Activated naive CD8-positive, alpha-beta T cell treated with anti-CD3 and anti-CD28 coated beads, Interleukin-2, amount 50 U/mL, for 24 hours (primary cell): ENCODE measurements around the gene CCDC120.

ENCODE experiments used
- ATAC-seq: fragments of 150-1000 bp; cut with Tn5 transposase; one replicate; pipeline ENCODE4 v1.10.0; 2021
- DNase-seq: peaks from one replicate; pipeline ENCODE4 v3.0.0; 2021
- H3K27ac Mint-ChIP-seq: one replicate; pipeline ENCODE4 v1.8.0; 2021; ENCODE audit warnings: mild to moderate bottlenecking, mixed read lengths
- H3K27me3 Mint-ChIP-seq: one replicate; pipeline ENCODE4 v1.8.0; 2021; ENCODE audit warnings: mixed read lengths
- H3K36me3 Mint-ChIP-seq: one replicate; pipeline ENCODE4 v1.8.0; 2021; ENCODE audit warnings: low read depth, mixed read lengths
- H3K4me1 Mint-ChIP-seq: one replicate; pipeline ENCODE4 v1.8.0; 2021; ENCODE audit warnings: mixed read lengths
- H3K4me3 Mint-ChIP-seq: one replicate; pipeline ENCODE4 v1.8.0; 2021; ENCODE audit warnings: mild to moderate bottlenecking, moderate library complexity, mixed read lengths
- H3K9me3 Mint-ChIP-seq: one replicate; pipeline ENCODE4 v1.8.0; 2021; ENCODE audit warnings: mixed read lengths

Gene CCDC120

GRCh38 chrX:49071877-49072711 is 13.3 kb downstream of the CCDC120 start:
- Mint-ChIP-seq H3K9me3 (no peaks in the 10 kb centered on the region), H3K36me3 (peaks cover 2% of the 10 kb centered on the region), H3K4me1 (peaks cover 18% of the 10 kb centered on the region), H3K27me3 (no peaks in the 10 kb centered on the region), H3K27ac (no peak overlapping the region), H3K4me3 (peak overlapping the region; percentile 46)
- ATAC-seq (no peak), DNase-seq (no peak)

GRCh38 chrX:49072712-49073095 is 13.9 kb downstream of the CCDC120 start:
- peaks cover 2% of the 10 kb centered on the region for H3K36me3 Mint-ChIP-seq
- ATAC-seq, result no peak
- no peak for DNase-seq
- H3K9me3 Mint-ChIP-seq, result no peaks in the 10 kb centered on the region
- H3K27me3 Mint-ChIP-seq, result no peaks in the 10 kb centered on the region
- no peak overlapping the region for H3K27ac Mint-ChIP-seq
- peaks cover 18% of the 10 kb centered on the region for H3K4me1 Mint-ChIP-seq
- H3K4me3 Mint-ChIP-seq, result peak overlapping the region; percentile 80

GRCh38 chrX:49073601-49074575 is 15.1 kb downstream of the CCDC120 start, which contains the start of gene PRAF2:
Gene PRAF2 (minus strand): TSS chrX:49074002. CDS start chrX:49073987, 15 bp downstream.
- Mint-ChIP-seq H3K27me3 (no peaks in the 10 kb centered on the region), H3K36me3 (peaks cover 4% of the 10 kb centered on the region)
- ATAC-seq, result peak; percentile 95

GRCh38 chrX:49075347-49075746 is 16.5 kb downstream of the CCDC120 start:
- no peak overlapping the region for H3K27ac Mint-ChIP-seq
- DNase-seq (no peak), ATAC-seq (no peak)
- no peak overlapping the region for H3K4me3 Mint-ChIP-seq
- H3K4me1 Mint-ChIP-seq, result peaks cover 26% of the 10 kb centered on the region
- H3K9me3 Mint-ChIP-seq, result no peaks in the 10 kb centered on the region
- peaks cover 4% of the 10 kb centered on the region for H3K36me3 Mint-ChIP-seq
- no peaks in the 10 kb centered on the region for H3K27me3 Mint-ChIP-seq

More at GRCh38 chrX:49073601-49074575, 15.1 kb downstream of the CCDC120 start, which contains the start of gene PRAF2:
- Mint-ChIP-seq H3K4me1 (peaks cover 20% of the 10 kb centered on the region), H3K4me3 (peak within 1 kb of the TSS; percentile 80), H3K9me3 (no peaks in the 10 kb centered on the region), H3K27ac (peak within 1 kb of the TSS; percentile 67)
- DNase-seq, result peak; percentile 86

- no peak for ATAC-seq
- Mint-ChIP-seq H3K9me3 (no peaks in the 10 kb centered on the region), H3K36me3 (peaks cover 4% of the 10 kb centered on the region), H3K4me3 (no peak overlapping the region), H3K27ac (no peak overlapping the region), H3K27me3 (no peaks in the 10 kb centered on the region), H3K4me1 (peaks cover 23% of the 10 kb centered on the region)
- DNase-seq, result no peak
Measured at GRCh38 chrX:49077941-49078340, 19.1 kb downstream of the CCDC120 start.

- H3K4me3 Mint-ChIP-seq, result peak within 1 kb of the TSS; percentile 86
- peak; percentile 85 for ATAC-seq
- DNase-seq, result peak; percentile 71
- no peaks in the 10 kb centered on the region for H3K9me3 Mint-ChIP-seq
- H3K4me1 Mint-ChIP-seq, result peaks cover 13% of the 10 kb centered on the region
- H3K36me3 Mint-ChIP-seq, result peaks cover 2% of the 10 kb centered on the region
- H3K27me3 Mint-ChIP-seq, result no peaks in the 10 kb centered on the region
- H3K27ac Mint-ChIP-seq, result peak within 1 kb of the TSS; percentile 94
Measured at GRCh38 chrX:49079489-49080428, 21.0 kb downstream of the CCDC120 start, which contains the start of gene WDR45. Gene WDR45 (minus strand): TSS chrX:49079887. CDS start chrX:49078095, 1,792 bp downstream.

GRCh38 chrX:49082271-49082871 is 23.6 kb downstream of the CCDC120 start:
- peaks cover 2% of the 10 kb centered on the region for H3K36me3 Mint-ChIP-seq
- no peaks in the 10 kb centered on the region for H3K9me3 Mint-ChIP-seq
- H3K4me1 Mint-ChIP-seq, result peaks cover 13% of the 10 kb centered on the region
- DNase-seq (no peak), ATAC-seq (no peak)
- H3K4me3 Mint-ChIP-seq, result no peak overlapping the region
- H3K27ac Mint-ChIP-seq, result no peak overlapping the region
- no peaks in the 10 kb centered on the region for H3K27me3 Mint-ChIP-seq

GRCh38 chrX:49089553-49089952 is 30.8 kb downstream of the CCDC120 start:
- Mint-ChIP-seq H3K4me1 (no peaks in the 10 kb centered on the region), H3K4me3 (no peak overlapping the region), H3K9me3 (no peaks in the 10 kb centered on the region), H3K36me3 (no peaks in the 10 kb centered on the region), H3K27ac (no peak overlapping the region), H3K27me3 (no peaks in the 10 kb centered on the region)
- ATAC-seq (no peak), DNase-seq (no peak)

GRCh38 chrX:49096419-49096818 is 37.6 kb downstream of the CCDC120 start:
- no peak overlapping the region for H3K27ac Mint-ChIP-seq
- no peaks in the 10 kb centered on the region for H3K9me3 Mint-ChIP-seq
- peaks cover 3% of the 10 kb centered on the region for H3K4me1 Mint-ChIP-seq
- DNase-seq, result no peak
- H3K4me3 Mint-ChIP-seq, result no peak overlapping the region
- no peak for ATAC-seq
- no peaks in the 10 kb centered on the region for H3K36me3 Mint-ChIP-seq
- H3K27me3 Mint-ChIP-seq, result no peaks in the 10 kb centered on the region

- peak overlapping the region; percentile 87 for H3K4me3 Mint-ChIP-seq
- peaks cover 6% of the 10 kb centered on the region for H3K4me1 Mint-ChIP-seq
- no peaks in the 10 kb centered on the region for H3K9me3 Mint-ChIP-seq
- H3K27ac Mint-ChIP-seq, result peak overlapping the region; percentile 88
- H3K36me3 Mint-ChIP-seq, result no peaks in the 10 kb centered on the region
- ATAC-seq (peak; percentile 93), DNase-seq (peak; percentile 85)
- no peaks in the 10 kb centered on the region for H3K27me3 Mint-ChIP-seq
Measured at GRCh38 chrX:49100704-49101628, 42.2 kb downstream of the CCDC120 start.

GRCh38 chrX:49101629-49101984 is 42.8 kb downstream of the CCDC120 start:
- ATAC-seq (no peak), DNase-seq (no peak)
- Mint-ChIP-seq H3K9me3 (no peaks in the 10 kb centered on the region), H3K27me3 (no peaks in the 10 kb centered on the region), H3K36me3 (no peaks in the 10 kb centered on the region), H3K4me3 (peak overlapping the region; percentile 87), H3K27ac (peak overlapping the region; percentile 88), H3K4me1 (peaks cover 6% of the 10 kb centered on the region)

GRCh38 chrX:49102190-49102589 is 43.4 kb downstream of the CCDC120 start:
- no peaks in the 10 kb centered on the region for H3K36me3 Mint-ChIP-seq
- H3K9me3 Mint-ChIP-seq, result no peaks in the 10 kb centered on the region
- peaks cover 6% of the 10 kb centered on the region for H3K4me1 Mint-ChIP-seq
- ATAC-seq, result no peak
- peak overlapping the region; percentile 87 for H3K4me3 Mint-ChIP-seq
- H3K27ac Mint-ChIP-seq, result peak overlapping the region; percentile 88
- DNase-seq, result no peak
- no peaks in the 10 kb centered on the region for H3K27me3 Mint-ChIP-seq

GRCh38 chrX:49103637-49104036 is 44.8 kb downstream of the CCDC120 start:
- H3K27me3 Mint-ChIP-seq, result no peaks in the 10 kb centered on the region
- H3K36me3 Mint-ChIP-seq, result no peaks in the 10 kb centered on the region
- H3K4me1 Mint-ChIP-seq, result peaks cover 6% of the 10 kb centered on the region
- no peak for ATAC-seq
- no peak overlapping the region for H3K27ac Mint-ChIP-seq
- no peak for DNase-seq
- no peaks in the 10 kb centered on the region for H3K9me3 Mint-ChIP-seq
- H3K4me3 Mint-ChIP-seq, result no peak overlapping the region
